HCT116 (cell line): ENCODE data around the gene ADARB1. TPM values are rescaled to one million over a fixed set of nuclear protein-coding genes. Genes with fewer than 3 reads are reported as not detected.

Experiments used
- ATAC-seq: fragments of 200-7000 bp; cut with Tn5 transposase; 2 replicates; pipeline ENCODE4 v1.9.1; 2020; ENCODE audit warnings: mild to moderate bottlenecking, moderate library complexity
- BruUV-seq: library from RNA; stranded (reverse); fragments of 400-500 nt; replicated peaks from 2 replicates; lab custom pipeline; 2021; lab: Mats Ljungman, UMichigan
- CTCF ChIA-PET: fragments of 300-600 bp; sonication (Branson Sonifier 250); formaldehyde crosslinking; loops from one replicate; lab custom pipeline; 2021; ENCODE audit warnings: antibody characterized with exemption; lab: Charles Lee
- POLR2A ChIA-PET: fragments of 300-600, 350-600 bp; sonication (Branson Sonifier 250); formaldehyde crosslinking; loops from one replicate; lab custom pipeline; 2021; ENCODE audit warnings: antibody characterized with exemption; lab: Charles Lee
- RAD21 ChIA-PET, 2 experiments: fragments of 300-600 bp; sonication (Branson Sonifier 250); formaldehyde crosslinking; loops; one replicate each; lab custom pipeline; 2023; ENCODE audit warnings: low total read pairs in 2 of 2; ENCODE audit not compliant: uncharacterized antibody in 2 of 2, unreplicated experiment in 2 of 2, low non-redundant PET in 1 of 2; lab: Charles Lee
- DNase-seq: peaks from one replicate; pipeline ENCODE4 v3.0.0-alpha.2; 2010; ENCODE audit warnings: low read depth, low spot score
- H2AFZ ChIP-seq: fragments of 200-600 bp; shearing (Covaris generic), sonication (generic); 2 replicates; pipeline ENCODE4 v1.6.1; 2017; ENCODE audit warnings: low read depth, mixed run types, mixed read lengths, antibody characterized with exemption, low read length; ENCODE audit not compliant: poor library complexity, severe bottlenecking
- H3K27ac ChIP-seq: 2 replicates; pipeline ENCODE4 v1.5.1; 2012; ENCODE audit warnings: low read depth, low read length
- H3K27me3 ChIP-seq: fragments of 200-600 bp; sonication (generic); 2 replicates; pipeline ENCODE4 v1.6.1; 2016; ENCODE audit warnings: mixed run types, low read length, mixed read lengths; ENCODE audit not compliant: insufficient read depth
- H3K36me3 ChIP-seq, 2 experiments: fragments of 200-500 bp in 1 of 2; fragments of 200-600 bp in 1 of 2; sonication (Bioruptor generic) in 1 of 2; sonication (generic) in 1 of 2; 2 replicates each; pipeline versions ENCODE4 v1.5.1 to v1.6.1; 2014 to 2016; ENCODE audit warnings: low read length in 2 of 2, inconsistent platforms in 1 of 2, mixed read lengths in 1 of 2, mixed run types in 1 of 2; ENCODE audit not compliant: insufficient read depth in 2 of 2, control insufficient read depth in 1 of 2
- H3K4me1 ChIP-seq, 2 experiments: fragments of 200-600 bp in 1 of 2; sonication (generic) in 1 of 2; 2 replicates each; pipeline versions ENCODE4 v1.5.1 to v1.6.1; 2012 to 2017; ENCODE audit warnings: low read length in 2 of 2, inconsistent platforms in 1 of 2, mild to moderate bottlenecking in 1 of 2, mixed read lengths in 1 of 2, mixed run types in 1 of 2, moderate library complexity in 1 of 2; ENCODE audit not compliant: insufficient read depth in 2 of 2, control insufficient read depth in 1 of 2
- H3K4me2 ChIP-seq: fragments of 200-600 bp; sonication (generic); 2 replicates; pipeline ENCODE4 v1.6.1; 2017; ENCODE audit warnings: mixed run types, low read length, mixed read lengths
- H3K4me3 ChIP-seq, 2 experiments: fragments of 200-600 bp in 1 of 2; sonication (generic) in 1 of 2; replicated peaks in 1 of 2; 2 replicates each; pipeline ENCODE4 v1.5.1; 2011 to 2016; ENCODE audit warnings: low read length in 2 of 2, control low read depth in 1 of 2, low read depth in 1 of 2, mild to moderate bottlenecking in 1 of 2, mixed read lengths in 1 of 2, mixed run types in 1 of 2
- H3K79me2 ChIP-seq: fragments of 200-600 bp; sonication (generic); 2 replicates; pipeline ENCODE4 v1.6.1; 2017; ENCODE audit warnings: mild to moderate bottlenecking, mixed run types, low read length, moderate library complexity, mixed read lengths; ENCODE audit not compliant: insufficient read depth
- H3K9ac ChIP-seq: fragments of 200-600 bp; sonication (generic); 2 replicates; pipeline ENCODE4 v1.6.1; 2016; ENCODE audit warnings: low read length, mixed read lengths
- H3K9me2 ChIP-seq: fragments of 200-600 bp; sonication (generic), shearing (Covaris generic); 2 replicates; pipeline ENCODE4 v1.6.1; 2017; ENCODE audit warnings: mixed run types, mild to moderate bottlenecking, moderate library complexity; ENCODE audit not compliant: insufficient read depth
- H3K9me3 ChIP-seq, 2 experiments: fragments of 200-500 bp in 1 of 2; fragments of 200-600 bp in 1 of 2; sonication (Bioruptor generic) in 1 of 2; sonication (generic) in 1 of 2; 2 replicates each; pipeline ENCODE4 v1.6.1; 2014 to 2017; ENCODE audit warnings: low read length in 2 of 2, mixed read lengths in 2 of 2, inconsistent platforms in 1 of 2, low read depth in 1 of 2, mild to moderate bottlenecking in 1 of 2, mixed run types in 1 of 2, moderate library complexity in 1 of 2; ENCODE audit not compliant: control insufficient read depth in 1 of 2, insufficient read depth in 1 of 2
- H4K20me1 ChIP-seq: fragments of 200-600 bp; sonication (generic), shearing (Covaris generic); 2 replicates; pipeline ENCODE4 v1.6.1; 2017; ENCODE audit warnings: mixed run types, mild to moderate bottlenecking, moderate library complexity; ENCODE audit not compliant: insufficient read depth
- ATF3 ChIP-seq: IDR thresholded peaks from 2 replicates; pipeline ENCODE4 v1.6.1; 2012
- CEBPB ChIP-seq: IDR thresholded peaks from 2 replicates; pipeline ENCODE4 v1.6.1; 2012; ENCODE audit warnings: low read depth
- CTCF ChIP-seq, 3 experiments: fragments of 200-600 bp in 1 of 3; sonication (generic) in 1 of 3; IDR thresholded peaks in 2 of 3; conservative IDR thresholded peaks in 1 of 3; 2 replicates each; pipeline ENCODE4 v1.5.1; 2012 to 2017; ENCODE audit warnings: low read depth in 2 of 3, low read length in 2 of 3, antibody characterized with exemption in 1 of 3, borderline replicate concordance in 1 of 3, control low read depth in 1 of 3, mild to moderate bottlenecking in 1 of 3, mixed read lengths in 1 of 3, mixed run types in 1 of 3, moderate library complexity in 1 of 3; ENCODE audit not compliant: insufficient read depth in 1 of 3
- EGR1 ChIP-seq: IDR thresholded peaks from 2 replicates; pipeline ENCODE4 v1.6.1; 2012; ENCODE audit warnings: low read depth
- ELF1 ChIP-seq: IDR thresholded peaks from 2 replicates; pipeline ENCODE4 v1.6.1; 2012; ENCODE audit warnings: low read depth, borderline replicate concordance
- EZH2 ChIP-seq: fragments of 200-600 bp; sonication (generic); IDR thresholded peaks from 2 replicates; pipeline ENCODE4 v1.6.1; 2017; ENCODE audit warnings: antibody characterized with exemption, mixed run types
- EZH2phosphoT487 ChIP-seq: fragments of 200-600 bp; IDR thresholded peaks from 2 replicates; pipeline ENCODE4 v1.6.1; 2018; ENCODE audit warnings: antibody characterized with exemption, borderline replicate concordance
- FOSL1 ChIP-seq: IDR thresholded peaks from 2 replicates; pipeline ENCODE4 v1.6.1; 2012; ENCODE audit warnings: low read depth
- JUND ChIP-seq: IDR thresholded peaks from 2 replicates; pipeline ENCODE4 v1.6.1; 2012
- MAX ChIP-seq: IDR thresholded peaks from 2 replicates; pipeline ENCODE4 v1.6.1; 2012
- POLR2A ChIP-seq: IDR thresholded peaks from 2 replicates; pipeline ENCODE4 v1.7.0; 2011; ENCODE audit warnings: borderline replicate concordance; ENCODE audit not compliant: insufficient read depth, insufficient read length; ENCODE audit errors: extremely low read depth
- POLR2AphosphoS5 ChIP-seq: IDR thresholded peaks from 2 replicates; pipeline ENCODE4 v1.6.1; 2011; ENCODE audit warnings: mild to moderate bottlenecking, low read depth, low read length, moderate library complexity
- RAD21 ChIP-seq: IDR thresholded peaks from 2 replicates; pipeline ENCODE4 v1.6.1; 2012; ENCODE audit warnings: low read depth, mild to moderate bottlenecking
- SIN3A ChIP-seq: IDR thresholded peaks from 2 replicates; pipeline ENCODE4 v1.6.1; 2012; ENCODE audit warnings: low read depth
- SP1 ChIP-seq: IDR thresholded peaks from 2 replicates; pipeline ENCODE4 v1.6.1; 2012; ENCODE audit warnings: low read depth
- YY1 ChIP-seq: IDR thresholded peaks from 2 replicates; pipeline ENCODE4 v1.6.1; 2011; ENCODE audit warnings: low read length, low read depth, moderate library complexity, mild to moderate bottlenecking; ENCODE audit not compliant: insufficient replicate concordance; ENCODE audit errors: extremely low read depth
- ZBTB33 ChIP-seq: IDR thresholded peaks from 2 replicates; pipeline ENCODE4 v1.6.1; 2011; ENCODE audit warnings: mild to moderate bottlenecking, low read length, moderate library complexity; ENCODE audit not compliant: insufficient replicate concordance; ENCODE audit errors: extremely low read depth
- ZNF274 ChIP-seq: fragments of 200-500 bp; sonication (Bioruptor generic); IDR thresholded peaks from 2 replicates; pipeline ENCODE4 v1.6.1; 2014; ENCODE audit warnings: mild to moderate bottlenecking, low read depth, low read length, inconsistent platforms
- intact Hi-C: fragments of 100-400 bp; cut with micrococcal nuclease; formaldehyde crosslinking; loops from 2 replicates; pipeline ENCODE4 v1.10.0; 2022
- total RNA-seq: library from RNA; stranded (reverse); gene quantifications from one replicate; pipeline ENCODE4 v1.2.1, GENCODE V29; 2021; ENCODE audit not compliant: unreplicated experiment

The ADARB1 gene
- total RNA-seq, 1 experiment from 2014 or later = 13.5 TPM

GRCh38 chr21:45243603-45244002 lies 169.2 kb downstream of the ADARB1 start:
- intact Hi-C loops = no loop called here
- H3K27ac ChIP-seq = no peak overlapping the region

More at GRCh38 chr21:45243603-45244002, 169.2 kb downstream of the ADARB1 start:
- Histone ChIP-seq H4K20me1 (no peaks in the 10 kb centered on the region), H2AFZ (no peak overlapping the region), H3K9me3 (peaks cover 0 to 8% of the 10 kb centered on the region in 2 experiments; a peak in 2 of 4 replicates), H3K27me3 (no peaks in the 10 kb centered on the region), H3K4me1 (no peaks in the 10 kb centered on the region), H3K4me3 (no peak overlapping the region), H3K9ac (no peak overlapping the region), H3K9me2 (no peaks in the 10 kb centered on the region), H3K36me3 (no peaks in the 10 kb centered on the region), H3K79me2 (no peaks in the 10 kb centered on the region), H3K4me2 (no peak overlapping the region)
- no TSS peak for BruUV-seq
- TF ChIP-seq MAX = no peak
- TF ChIP-seq FOSL1 = no peak
- no peak for TF ChIP-seq RAD21
- TF ChIP-seq POLR2AphosphoS5 = no peak
- TF ChIP-seq EZH2 = no peak
- no peak for TF ChIP-seq EZH2phosphoT487
- no peak for TF ChIP-seq JUND
- no peak for TF ChIP-seq ZBTB33
- TF ChIP-seq CTCF (IDR thresholded peaks at IDR 0.05 in 2 of 3, conservative IDR thresholded peaks at IDR 0.05 in 1 of 3; ENCODE audit: borderline replicate concordance in 1 of 3, insufficient read depth in 1 of 3, low read depth in 2 of 3, low read length in 2 of 3) = no peak
- no peak for TF ChIP-seq SIN3A
- no peak for TF ChIP-seq CEBPB
- TF ChIP-seq EGR1 = no peak
- TF ChIP-seq POLR2A = no peak
- TF ChIP-seq ELF1 = no peak
- TF ChIP-seq ATF3 = no peak
- no peak for TF ChIP-seq YY1
- TF ChIP-seq SP1 = no peak
- no peak for TF ChIP-seq ZNF274
- POLR2A ChIA-PET = interaction anchor here (0.7 kb wide), 1 partner anchor 80 kb away, joined by 3 read pairs; no protein-coding TSS in a partner anchor
- RAD21 ChIA-PET = no interaction called here
- DNase-seq = no peak
- CTCF ChIA-PET = no interaction called here
- no peak for ATAC-seq
